Measurements from ENCODE around the gene RFC1. TPM values are rescaled to one million over a fixed set of nuclear protein-coding genes. Genes with fewer than 3 reads are reported as not detected.

RFC1 gene
- total and polyA plus RNA-seq, 10 donors: 8.0 to 54.9 (median 41.8) TPM

GRCh38 chr4:39335566-39335965, 30.6 kb downstream of the RFC1 start:
- no peak for TF ChIP-seq CTCF (IDR thresholded peaks at IDR 0.05 in 8 of 11, conservative IDR thresholded peaks at IDR 0.05 in 3 of 11)
- no peaks in the 10 kb centered on the region for H3K9me3 ChIP-seq
- H3K4me3 ChIP-seq: no peak overlapping the region
- no peak overlapping the region for H3K27ac ChIP-seq
- no peak for DNase-seq
- intact Hi-C loops (cut with DNase I; ENCODE audit: low total_unique reads): no loop called here
- H3K36me3 ChIP-seq: peaks cover 0 to 17% (median 0%) of the 10 kb centered on the region in 6 donors
- H3K4me1 ChIP-seq: peaks cover 0 to 18% (median 2%) of the 10 kb centered on the region in 6 donors
- H3K27me3 ChIP-seq (replicated peaks in 1 of 7): no peaks in the 10 kb centered on the region
- 52 to 86% (median 67%) methylated on average over 4 of the region's 4 CpGs for WGBS, 5 donors

- Histone ChIP-seq H3K27ac (no peak overlapping the region), H3K4me3 (no peak overlapping the region), H3K27me3 (replicated peaks in 1 of 7) (no peaks in the 10 kb centered on the region), H3K9me3 (no peaks in the 10 kb centered on the region), H3K36me3 (peaks cover 0 to 25% (median 9%) of the 10 kb centered on the region in 6 donors), H3K4me1 (peaks cover 0 to 14% (median under 1%) of the 10 kb centered on the region in 6 donors)
- DNase-seq: no peak
- intact Hi-C loops (cut with DNase I; ENCODE audit: low total_unique reads): no loop called here
- WGBS, 5 donors: 75 to 87% (median 84%) methylated on average over 2 of the region's 2 CpGs
- no peak for TF ChIP-seq POLR2AphosphoS5 (IDR thresholded peaks at IDR 0.05)
Observed at GRCh38 chr4:39331191-39331590, 35.0 kb downstream of the RFC1 start.

GRCh38 chr4:39330353-39330752, 35.8 kb downstream of the RFC1 start:
- no peaks in the 10 kb centered on the region for H3K27me3 ChIP-seq (replicated peaks in 1 of 7)
- H3K36me3 ChIP-seq: peaks cover 0 to 33% (median 17%) of the 10 kb centered on the region in 6 donors
- DNase-seq: no peak
- TF ChIP-seq POLR2AphosphoS5 (IDR thresholded peaks at IDR 0.05) (no peak), CTCF (IDR thresholded peaks at IDR 0.05 in 8 of 11, conservative IDR thresholded peaks at IDR 0.05 in 3 of 11) (no peak), POLR2A (IDR thresholded peaks at IDR 0.05) (no peak)
- intact Hi-C loops (cut with DNase I; ENCODE audit: low total_unique reads): no loop called here
- WGBS, 5 donors: 86 to 94% (median 90%) methylated on average over 1 of the region's 1 CpG
- H3K4me1 ChIP-seq: peaks cover 0 to 6% (median 0%) of the 10 kb centered on the region in 6 donors
- no peak overlapping the region for H3K4me3 ChIP-seq
- H3K9me3 ChIP-seq: no peaks in the 10 kb centered on the region
- no peak overlapping the region for H3K27ac ChIP-seq

- Histone ChIP-seq H3K9me3 (no peaks in the 10 kb centered on the region), H3K36me3 (peaks cover 0 to 67% (median 31%) of the 10 kb centered on the region in 6 donors), H3K4me3 (no peak overlapping the region), H3K4me1 (peaks cover 0 to 4% (median 0%) of the 10 kb centered on the region in 6 donors), H3K27me3 (replicated peaks in 1 of 7) (no peaks in the 10 kb centered on the region), H3K27ac (no peak overlapping the region)
- WGBS, 5 donors: 94 to 98% (median 97%) methylated on average over 2 of the region's 2 CpGs
- no peak for TF ChIP-seq CTCF (IDR thresholded peaks at IDR 0.05 in 8 of 11, conservative IDR thresholded peaks at IDR 0.05 in 3 of 11)
- no peak for TF ChIP-seq POLR2A (IDR thresholded peaks at IDR 0.05)
- no peak for TF ChIP-seq POLR2AphosphoS5 (IDR thresholded peaks at IDR 0.05)
- no peak for DNase-seq
- intact Hi-C loops (cut with DNase I; ENCODE audit: low total_unique reads): no loop called here
Observed at GRCh38 chr4:39326468-39326977, 39.6 kb downstream of the RFC1 start.

Data from spleen (tissue), 11 donors.